NCI-H345 treated with DMSO at 0.1 percent for 48 hours (cell line): ENCODE results near the gene PRKAG3.

Source experiments
- DNase-seq: peaks from one replicate; lab custom pipeline; 2025; ENCODE audit not compliant: unreplicated experiment; lab: John Stamatoyannopoulos, UW

Gene PRKAG3

DNA sequence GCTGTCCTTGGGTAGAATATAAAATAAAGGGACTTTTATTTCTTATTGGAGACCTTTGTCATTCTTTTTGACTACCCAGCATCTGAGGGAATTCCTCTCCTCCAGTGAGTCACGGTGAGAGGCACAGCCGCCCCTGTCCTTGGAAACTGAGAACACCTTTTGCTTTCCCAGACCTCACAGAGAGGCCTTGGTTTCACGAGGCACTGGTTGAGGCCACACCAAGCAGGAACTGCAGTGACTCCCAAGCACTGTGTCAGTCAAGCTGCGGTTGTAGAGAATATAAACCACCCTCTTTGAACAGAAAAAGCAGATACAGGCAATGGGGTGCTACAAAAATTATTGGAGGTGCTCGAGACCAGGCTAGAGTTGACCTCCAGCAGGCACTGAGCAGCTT is 16.4 kb downstream of the PRKAG3 start:
- DNase-seq = no peak

DNA sequence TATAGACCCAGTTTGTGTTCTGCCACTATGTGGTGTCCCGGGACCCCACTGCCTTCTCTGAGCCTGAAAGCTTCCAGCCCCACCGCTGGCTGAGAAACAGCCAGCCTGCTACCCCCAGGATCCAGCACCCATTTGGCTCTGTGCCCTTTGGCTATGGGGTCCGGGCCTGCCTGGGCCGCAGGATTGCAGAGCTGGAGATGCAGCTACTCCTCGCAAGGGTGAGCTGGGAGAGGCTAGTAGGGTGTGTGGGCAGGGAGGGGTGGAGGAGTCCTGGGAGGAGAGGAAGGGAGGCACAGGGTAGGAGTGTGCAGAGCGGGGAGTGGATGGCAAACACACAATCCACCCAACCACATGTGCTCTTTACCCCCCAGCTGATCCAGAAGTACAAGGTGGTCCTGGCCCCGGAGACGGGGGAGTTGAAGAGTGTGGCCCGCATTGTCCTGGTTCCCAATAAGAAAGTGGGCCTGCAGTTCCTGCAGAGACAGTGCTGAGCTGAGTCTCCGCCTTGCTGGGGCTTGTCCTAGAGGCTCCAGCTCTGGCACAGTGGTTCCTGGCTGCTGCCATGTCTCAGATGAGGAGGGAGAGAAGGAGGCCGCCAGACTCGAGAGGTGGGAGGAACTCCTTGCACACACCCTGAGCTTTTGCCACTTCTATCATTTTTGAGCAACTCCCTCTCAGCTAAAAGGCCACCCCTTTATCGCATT is 16.9 kb downstream of the PRKAG3 start:
- no peak for DNase-seq

DNA sequence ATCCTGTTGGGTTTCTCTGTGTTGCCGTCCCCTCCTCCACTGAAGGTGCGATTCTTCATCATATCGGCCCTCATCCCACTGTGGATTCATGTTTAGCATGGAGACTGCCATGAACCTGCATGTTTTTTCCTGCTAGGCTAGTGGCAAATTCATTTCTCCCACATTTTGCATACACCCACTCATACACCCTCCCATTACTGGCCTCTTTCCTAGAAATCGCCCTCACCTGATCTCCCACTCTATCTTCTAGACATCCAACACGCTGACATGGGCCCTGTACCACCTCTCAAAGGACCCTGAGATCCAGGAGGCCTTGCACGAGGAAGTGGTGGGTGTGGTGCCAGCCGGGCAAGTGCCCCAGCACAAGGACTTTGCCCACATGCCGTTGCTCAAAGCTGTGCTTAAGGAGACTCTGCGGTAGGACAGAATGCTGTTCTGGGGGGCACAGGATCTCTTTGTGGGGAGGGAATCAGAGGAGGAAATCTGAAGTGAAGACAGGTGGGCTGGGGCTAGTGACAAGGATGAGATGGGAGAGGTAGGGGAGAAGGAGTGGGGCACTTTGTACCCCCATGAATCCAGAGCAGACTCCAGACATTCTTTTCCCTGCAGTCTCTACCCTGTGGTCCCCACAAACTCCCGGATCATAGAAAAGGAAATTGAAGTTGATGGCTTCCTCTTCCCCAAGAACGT is 17.7 kb downstream of the PRKAG3 start:
- no peak for DNase-seq

DNA sequence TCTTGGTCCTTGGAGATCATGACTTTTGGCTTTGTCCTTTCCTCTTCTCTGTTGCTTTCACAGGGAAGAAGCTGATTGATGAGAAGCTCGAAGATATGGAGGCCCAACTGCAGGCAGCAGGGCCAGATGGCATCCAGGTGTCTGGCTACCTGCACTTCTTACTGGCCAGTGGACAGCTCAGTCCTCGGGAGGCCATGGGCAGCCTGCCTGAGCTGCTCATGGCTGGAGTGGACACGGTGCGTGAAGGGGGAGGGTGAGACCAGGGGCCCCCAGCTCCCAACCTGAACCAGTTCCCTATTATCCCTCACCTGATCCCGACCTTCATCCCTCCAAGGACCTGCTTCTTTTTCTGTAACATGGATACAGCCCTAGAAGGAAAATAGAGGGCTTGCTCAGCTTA is 18.7 kb downstream of the PRKAG3 start:
- DNase-seq = no peak

DNA sequence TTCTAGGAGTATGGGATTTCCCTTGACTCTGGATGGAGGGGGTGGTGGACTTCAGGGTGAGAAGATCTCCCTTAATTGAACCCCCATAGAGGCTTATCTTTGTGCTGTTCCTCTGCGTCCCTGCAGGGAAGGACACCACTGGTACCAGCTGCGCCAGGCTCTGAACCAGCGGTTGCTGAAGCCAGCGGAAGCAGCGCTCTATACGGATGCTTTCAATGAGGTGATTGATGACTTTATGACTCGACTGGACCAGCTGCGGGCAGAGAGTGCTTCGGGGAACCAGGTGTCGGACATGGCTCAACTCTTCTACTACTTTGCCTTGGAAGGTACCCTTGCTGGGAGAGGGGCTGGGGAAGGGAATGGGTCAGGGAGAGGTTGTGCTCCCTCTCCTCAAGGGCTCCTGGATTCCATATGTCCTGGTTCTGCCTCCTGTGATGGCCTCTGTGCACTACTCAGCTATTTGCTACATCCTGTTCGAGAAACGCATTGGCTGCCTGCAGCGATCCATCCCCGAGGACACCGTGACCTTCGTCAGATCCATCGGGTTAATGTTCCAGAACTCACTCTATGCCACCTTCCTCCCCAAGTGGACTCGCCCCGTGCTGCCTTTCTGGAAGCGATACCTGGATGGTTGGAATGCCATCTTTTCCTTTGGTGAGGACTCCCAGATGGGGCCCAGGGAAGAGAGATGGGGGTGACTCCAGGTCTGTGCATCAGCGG is 19.3 kb downstream of the PRKAG3 start:
- DNase-seq = no peak

DNA sequence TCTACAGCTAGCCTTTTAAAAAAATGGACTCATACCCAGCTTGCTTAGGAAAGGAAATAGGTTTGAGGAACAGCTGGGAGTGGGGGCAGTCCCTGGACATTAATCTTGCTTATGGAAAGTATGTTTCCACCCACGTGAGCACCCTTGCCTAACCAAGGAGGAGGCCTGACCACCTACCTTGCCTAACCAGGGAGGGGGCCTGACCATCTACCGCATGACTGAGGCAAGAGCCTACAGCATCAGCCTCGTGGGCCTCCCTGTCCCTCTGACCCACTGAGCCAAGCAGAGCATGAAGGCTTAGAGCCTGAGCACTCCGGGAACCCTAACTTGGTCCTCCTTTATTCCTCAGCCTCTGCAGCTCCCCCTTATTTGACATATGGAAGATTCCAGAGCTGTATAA is 20.2 kb downstream of the PRKAG3 start:
- DNase-seq = no peak

DNA sequence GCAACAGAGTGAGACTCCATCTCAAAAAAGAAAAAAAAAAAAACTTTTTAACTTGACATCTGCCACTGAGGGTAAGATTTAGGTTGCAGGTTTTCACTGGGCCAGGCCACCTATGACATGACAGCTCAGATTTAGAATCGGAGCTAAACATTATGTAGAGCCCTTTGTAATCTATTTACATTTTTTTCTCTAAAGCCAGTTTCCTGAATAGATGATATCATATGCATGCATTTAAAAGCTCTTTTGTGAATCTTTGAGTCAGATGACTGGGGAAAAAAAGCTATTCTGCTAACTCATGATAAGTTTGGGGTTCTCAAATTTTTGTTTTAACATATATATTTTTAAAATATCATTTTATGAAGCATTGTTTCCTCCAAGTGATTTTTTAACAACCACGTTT is 21.3 kb downstream of the PRKAG3 start:
- no peak for DNase-seq

DNA sequence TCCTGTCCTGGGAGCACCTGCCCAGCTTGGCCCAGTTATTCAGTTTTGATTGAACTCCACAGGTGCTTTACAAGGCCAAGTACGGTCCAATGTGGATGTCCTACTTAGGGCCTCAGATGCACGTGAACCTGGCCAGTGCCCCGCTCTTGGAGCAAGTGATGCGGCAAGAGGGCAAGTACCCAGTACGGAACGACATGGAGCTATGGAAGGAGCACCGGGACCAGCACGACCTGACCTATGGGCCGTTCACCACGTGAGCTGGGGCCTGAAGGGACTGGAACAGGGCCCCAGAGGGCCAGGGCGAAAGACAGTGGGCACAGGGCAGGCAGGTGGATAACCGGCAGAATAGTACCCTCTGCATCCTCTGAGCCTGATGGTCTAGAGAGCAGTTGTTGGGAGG is 22.1 kb downstream of the PRKAG3 start:
- DNase-seq = no peak

DNA sequence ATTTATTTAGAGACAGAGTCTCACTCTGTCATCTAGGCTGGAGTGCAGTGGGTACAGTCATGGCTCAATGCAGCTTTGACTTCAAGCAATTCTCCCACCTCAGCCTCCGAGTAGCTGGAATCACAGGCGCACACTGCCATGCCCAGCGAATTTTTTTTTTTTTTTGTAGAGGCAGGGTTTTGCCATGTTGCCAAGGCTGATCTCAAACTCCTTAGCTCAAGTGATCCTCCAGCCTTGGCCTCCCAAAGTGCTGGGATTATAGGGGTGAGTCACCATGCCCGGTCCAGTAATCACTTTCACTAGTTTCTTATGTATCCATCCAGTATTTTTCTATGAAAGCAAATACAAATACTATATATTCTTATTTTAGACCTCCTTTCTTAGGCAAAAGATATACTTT is 24.0 kb downstream of the PRKAG3 start:
- DNase-seq = no peak

DNA sequence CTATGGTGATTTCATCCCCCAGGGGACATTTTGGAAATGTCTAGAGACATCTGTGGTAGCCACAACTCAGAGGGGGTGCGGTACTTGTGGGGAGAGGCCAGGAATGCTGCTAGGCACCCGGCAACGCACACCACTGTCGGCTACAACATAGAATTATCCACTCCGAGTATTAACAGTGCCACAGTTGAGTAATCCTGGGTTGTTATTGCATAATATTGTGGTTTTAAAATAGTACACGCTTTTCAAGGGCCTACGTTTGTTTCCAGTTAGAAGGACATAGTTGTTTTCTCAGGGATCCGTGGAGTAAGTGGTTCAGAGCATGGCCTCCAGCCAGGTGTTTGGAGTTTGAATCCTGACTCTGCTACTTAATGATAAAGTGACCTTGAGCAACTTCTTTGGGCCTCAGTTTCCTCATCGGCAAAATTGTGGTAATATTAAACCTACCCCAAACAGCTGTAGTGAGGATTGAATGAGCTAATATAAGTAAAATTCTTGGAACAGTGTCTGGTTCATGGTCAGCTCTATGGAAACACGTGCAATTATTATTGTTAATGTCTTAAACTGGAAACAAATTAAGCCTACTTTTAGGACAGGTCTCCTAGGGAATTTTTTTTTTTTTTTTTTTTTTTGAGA is 25.1 kb downstream of the PRKAG3 start:
- DNase-seq = no peak

DNA sequence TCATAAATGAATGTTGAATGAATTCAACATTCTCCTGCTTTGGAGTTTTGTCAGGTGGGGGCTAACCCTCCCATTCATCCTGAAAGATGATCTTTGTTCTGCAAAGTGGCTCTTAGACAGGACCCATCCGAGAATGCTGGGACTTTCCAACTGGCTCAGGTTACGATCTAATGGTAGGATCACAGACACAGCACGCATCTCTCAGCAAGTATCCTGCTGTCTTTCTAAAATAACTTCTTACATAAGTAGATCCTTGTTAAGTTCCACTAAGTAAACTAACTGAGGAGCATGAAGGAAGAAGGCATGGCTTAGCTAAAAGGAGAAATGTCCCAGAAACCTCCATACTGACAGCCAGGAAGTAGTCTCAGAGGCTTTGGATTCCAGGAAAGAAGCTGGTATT is 26.0 kb downstream of the PRKAG3 start:
- no peak for DNase-seq

DNA sequence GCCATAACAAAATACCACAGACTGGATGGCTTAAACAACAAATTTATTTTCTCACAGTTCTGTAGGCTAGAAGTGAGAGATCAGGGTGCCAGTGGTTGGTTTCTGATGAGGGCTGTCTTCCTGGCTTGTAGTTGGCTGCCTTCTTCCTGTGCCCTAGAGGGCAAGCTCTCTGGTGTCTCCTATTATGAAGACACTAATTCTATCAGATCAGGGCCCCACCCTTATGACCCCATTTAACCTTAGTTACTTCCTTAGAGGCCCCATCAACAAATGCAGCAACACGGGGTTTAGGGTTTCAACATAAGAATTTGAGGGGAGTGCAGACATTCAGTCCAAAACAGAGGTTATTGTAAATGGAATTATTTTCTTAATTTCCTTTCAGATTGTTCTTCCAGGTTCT is 26.8 kb downstream of the PRKAG3 start:
- no peak for DNase-seq

DNA sequence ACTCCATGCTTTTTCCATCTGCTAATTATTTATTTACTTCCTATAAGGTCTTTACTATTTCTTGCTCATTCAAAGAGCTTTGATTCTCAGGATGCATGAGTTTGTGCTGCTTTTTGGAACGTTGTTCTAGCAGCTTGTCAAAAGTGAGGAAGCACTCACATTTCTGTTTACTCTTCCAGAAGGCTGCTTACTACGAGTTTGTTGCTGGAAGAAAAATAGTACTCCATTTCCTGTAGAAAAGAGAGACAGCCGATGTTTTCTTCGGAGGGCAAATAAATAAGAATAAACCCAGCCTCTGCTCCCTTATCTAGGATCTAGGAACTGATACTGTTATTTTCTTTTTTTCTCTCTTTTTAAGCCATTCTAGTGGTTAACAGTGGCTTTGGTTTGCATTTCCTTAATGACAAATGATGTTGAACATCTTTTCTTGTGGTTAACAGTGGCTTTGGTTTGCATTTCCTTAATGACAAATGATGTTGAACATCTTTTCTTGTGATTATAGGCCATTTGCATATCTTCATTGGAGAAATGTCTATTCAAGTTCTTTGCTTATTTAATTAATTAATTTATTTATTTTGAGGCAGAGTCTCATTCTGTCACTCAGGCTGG is 29.1 kb downstream of the PRKAG3 start:
- DNase-seq = no peak

DNA sequence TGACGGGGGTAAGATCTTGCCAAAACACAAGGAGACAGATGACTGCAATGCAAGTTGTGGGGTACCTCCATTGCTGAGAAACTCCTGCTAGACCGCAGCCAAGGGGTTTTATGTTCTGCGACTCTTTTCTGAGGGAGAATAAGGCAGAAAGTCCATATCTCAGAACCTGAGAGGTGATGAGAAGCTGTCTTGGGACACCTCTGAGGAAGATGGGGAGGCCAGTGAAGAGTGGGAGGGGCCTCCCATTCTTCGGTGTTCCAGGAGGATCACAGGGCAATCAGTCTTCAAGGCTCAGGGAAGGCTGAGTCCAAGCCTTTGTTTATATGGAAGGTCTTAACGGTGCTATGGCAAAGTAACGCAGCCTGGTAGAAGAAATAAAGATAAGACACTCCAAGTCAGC is 31.6 kb downstream of the PRKAG3 start:
- no peak for DNase-seq

DNA sequence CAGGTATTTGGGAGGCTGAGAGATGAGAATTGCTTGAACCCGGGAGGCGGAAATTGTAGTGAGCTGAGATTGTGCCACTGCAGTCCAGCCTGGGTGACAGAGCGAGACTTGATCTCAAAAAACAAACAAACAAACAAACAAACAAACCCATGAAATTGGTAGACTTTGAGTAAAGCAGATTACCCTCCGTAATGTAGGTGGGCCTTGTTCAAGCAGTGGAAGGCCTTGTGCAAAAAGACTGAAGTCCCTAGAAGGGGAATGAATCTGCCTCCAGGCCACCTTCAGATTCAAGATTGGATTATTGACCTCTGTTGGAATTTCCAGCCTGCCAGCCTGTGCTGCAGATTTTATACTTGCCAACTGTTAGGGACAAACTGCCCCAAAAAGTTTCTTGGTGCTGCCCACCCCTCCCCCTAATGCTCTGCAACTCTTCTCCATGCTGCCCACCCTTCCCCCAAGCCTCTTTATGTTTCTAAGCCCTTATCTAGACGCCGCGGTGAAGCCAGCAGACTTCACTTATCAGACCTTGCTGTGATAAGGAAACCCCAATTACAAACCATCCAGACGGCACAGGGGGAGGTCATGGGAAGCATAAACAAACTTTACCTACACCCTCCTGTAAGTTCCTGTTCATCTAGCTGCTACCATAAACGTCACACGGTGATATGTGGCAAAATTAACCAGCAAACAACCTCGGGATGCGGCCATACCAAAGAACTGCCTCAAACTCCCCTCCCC is 32.7 kb downstream of the PRKAG3 start:
- no peak for DNase-seq

DNA sequence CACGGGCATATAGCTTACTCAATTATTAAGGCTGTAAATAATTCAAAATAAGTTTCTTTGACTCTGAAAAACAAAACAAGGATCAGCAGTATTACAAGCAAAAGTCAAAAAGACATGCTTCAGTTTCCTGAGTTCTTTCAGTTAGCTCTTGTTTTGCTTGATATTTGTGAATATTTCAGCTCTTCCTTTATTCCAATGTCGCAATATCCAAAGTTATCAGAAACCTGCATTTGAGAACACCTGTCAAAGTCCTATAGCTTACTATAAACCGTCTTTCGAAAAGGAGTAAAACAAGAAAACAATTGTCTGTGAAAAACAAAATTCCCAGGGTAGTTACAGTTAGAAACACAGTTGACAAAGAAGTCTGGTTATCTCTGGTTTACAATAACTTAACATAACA is 34.9 kb downstream of the PRKAG3 start:
- no peak for DNase-seq

DNA sequence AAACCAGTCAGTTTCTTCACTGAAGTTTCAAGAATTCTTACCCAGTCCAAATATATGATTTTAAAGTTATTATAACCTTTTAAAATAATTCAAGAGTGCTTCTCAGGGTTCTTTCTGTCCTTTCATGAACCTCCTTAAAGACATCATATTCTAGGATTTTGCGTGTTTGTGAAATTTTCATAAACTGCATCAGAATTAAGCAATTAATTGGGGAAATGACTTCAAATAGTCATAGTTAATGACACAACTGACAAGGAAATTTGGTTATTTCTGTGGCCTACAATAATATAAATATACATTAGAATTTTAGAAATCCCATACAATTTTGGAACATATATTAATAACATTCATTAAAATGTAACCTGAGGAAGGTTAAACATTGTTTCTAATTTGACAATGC is 39.2 kb downstream of the PRKAG3 start:
- no peak for DNase-seq

DNA sequence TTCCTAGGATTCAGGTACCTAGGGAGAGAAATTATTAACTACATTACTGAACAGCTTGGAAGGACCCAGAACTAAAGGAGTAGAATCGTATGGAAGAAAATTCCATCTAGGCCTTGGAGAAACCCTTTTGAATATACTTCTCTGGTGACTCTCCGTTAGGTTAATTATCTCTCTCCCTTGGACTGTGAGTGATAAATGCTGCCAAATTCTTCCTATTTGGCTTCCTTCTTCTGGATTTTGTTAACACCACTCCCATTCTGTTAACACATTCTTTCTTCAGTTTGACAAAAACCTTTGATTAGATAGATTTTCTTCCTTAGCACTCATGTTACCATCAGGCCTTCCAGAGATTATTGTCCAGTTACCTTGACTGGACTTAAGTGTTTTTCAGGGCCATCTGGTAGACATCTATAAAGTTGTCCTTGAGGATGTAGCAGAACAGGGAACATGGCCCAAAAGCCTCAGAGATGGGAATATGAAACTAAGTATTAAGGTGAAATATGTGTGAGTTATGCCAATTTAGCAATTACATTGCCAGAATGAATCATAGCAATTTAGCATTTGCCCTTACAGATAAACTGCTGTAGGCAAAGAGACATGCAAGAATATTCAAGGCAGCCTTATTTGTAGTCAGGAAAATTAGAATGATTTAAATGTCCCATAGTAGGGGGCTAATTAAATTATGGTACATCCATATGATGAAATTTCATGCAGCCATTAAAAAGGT is 42.9 kb downstream of the PRKAG3 start:
- no peak for DNase-seq

DNA sequence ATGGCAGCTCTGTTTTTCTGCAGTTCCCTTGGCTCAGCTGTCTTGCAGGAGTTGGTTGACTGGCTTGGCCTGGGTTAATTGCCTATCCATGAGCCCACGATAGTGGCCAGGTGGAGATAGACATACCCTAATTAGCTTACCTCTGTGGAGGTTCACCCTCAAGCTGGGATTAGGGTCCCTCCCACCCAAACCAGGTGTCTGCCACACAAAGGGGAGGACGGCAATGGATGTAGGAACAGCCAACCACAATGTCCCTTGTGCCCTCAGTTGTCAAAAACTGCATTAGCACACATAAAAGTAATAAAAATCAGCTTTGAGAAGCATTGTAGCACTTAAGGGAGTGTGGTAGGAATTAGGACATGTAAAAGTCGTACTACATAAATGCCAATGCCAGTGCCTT is 45.5 kb downstream of the PRKAG3 start:
- no peak for DNase-seq

DNA sequence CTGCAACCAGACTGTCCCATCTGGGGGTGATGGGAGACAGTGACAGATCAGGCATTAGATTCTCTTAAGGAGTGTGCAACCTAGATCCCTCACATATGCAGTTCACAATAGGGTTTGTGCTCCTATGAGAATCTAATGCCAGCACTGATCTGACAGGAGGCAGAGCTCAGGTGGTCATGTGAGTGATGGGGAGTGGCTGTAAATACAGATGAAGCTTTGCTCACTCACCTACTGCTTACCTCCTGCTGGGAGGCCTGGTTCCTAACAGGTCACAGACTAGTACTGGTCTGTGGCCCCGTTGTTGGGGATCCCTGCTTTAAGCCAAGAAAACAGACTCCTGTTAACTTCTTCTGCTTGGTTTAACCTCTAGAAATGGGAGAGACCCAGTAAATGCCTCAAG is 46.5 kb downstream of the PRKAG3 start:
- no peak for DNase-seq
